ENCODE data around the gene DICER1.

DICER1 gene

GRCh38 chr14:95078867-95079266, 78.5 kb downstream of the DICER1 start:
- DNase-seq = no peak

GRCh38 chr14:95077345-95077744, 80.0 kb downstream of the DICER1 start:
- DNase-seq = no peak

- no peak for DNase-seq
Measured at GRCh38 chr14:95075789-95076188, 81.5 kb downstream of the DICER1 start.

- no peak for DNase-seq
Measured at GRCh38 chr14:95073947-95074346, 83.4 kb downstream of the DICER1 start.

- DNase-seq = no peak
Measured at GRCh38 chr14:95072310-95072905, 84.9 kb downstream of the DICER1 start.

- no peak for DNase-seq
Measured at GRCh38 chr14:95071649-95072280, 85.6 kb downstream of the DICER1 start.

GRCh38 chr14:95070748-95071435, 86.4 kb downstream of the DICER1 start:
- DNase-seq = no peak

GRCh38 chr14:95069547-95069946, 87.8 kb downstream of the DICER1 start:
- DNase-seq = no peak

- DNase-seq = no peak
Measured at GRCh38 chr14:95069018-95069417, 88.3 kb downstream of the DICER1 start.

GRCh38 chr14:95068521-95068920, 88.8 kb downstream of the DICER1 start:
- DNase-seq = no peak

GRCh38 chr14:95068080-95068479, 89.2 kb downstream of the DICER1 start:
- no peak for DNase-seq

GRCh38 chr14:95067526-95067925, 89.8 kb downstream of the DICER1 start:
- DNase-seq = no peak

GRCh38 chr14:95066427-95066986, 90.8 kb downstream of the DICER1 start:
- no peak for DNase-seq

GRCh38 chr14:95065411-95065810, 91.9 kb downstream of the DICER1 start:
- DNase-seq = no peak

GRCh38 chr14:95064734-95065133, 92.6 kb downstream of the DICER1 start:
- no peak for DNase-seq

- DNase-seq = no peak
Measured at GRCh38 chr14:95064256-95064655, 93.1 kb downstream of the DICER1 start.

GRCh38 chr14:95063391-95063790, 93.9 kb downstream of the DICER1 start:
- no peak for DNase-seq

- DNase-seq = no peak
Measured at GRCh38 chr14:95062946-95063345, 94.4 kb downstream of the DICER1 start.

- DNase-seq = no peak
Measured at GRCh38 chr14:95062220-95062619, 95.1 kb downstream of the DICER1 start.

GRCh38 chr14:95061317-95062093, 95.8 kb downstream of the DICER1 start:
- DNase-seq = no peak

GRCh38 chr14:95059126-95059525, 98.2 kb downstream of the DICER1 start:
- DNase-seq = no peak

GRCh38 chr14:95058491-95058890, 98.8 kb downstream of the DICER1 start:
- no peak for DNase-seq

- DNase-seq = no peak
Measured at GRCh38 chr14:95057851-95058250, 99.5 kb downstream of the DICER1 start.

Measured in activated T-cell treated with anti-CD3 and anti-CD28 coated beads, Interleukin-2, amount 50 U/mL, for 1 hour (primary cell).